GM21786 (cell line): Measurements from ENCODE around the gene ITGB4.

Experiments used
- ATAC-seq: cut with Tn5 transposase; IDR thresholded peaks from one replicate; pipeline ENCODE4 v1.9.1; 2021; ENCODE audit not compliant: unreplicated experiment

Gene ITGB4

DNA sequence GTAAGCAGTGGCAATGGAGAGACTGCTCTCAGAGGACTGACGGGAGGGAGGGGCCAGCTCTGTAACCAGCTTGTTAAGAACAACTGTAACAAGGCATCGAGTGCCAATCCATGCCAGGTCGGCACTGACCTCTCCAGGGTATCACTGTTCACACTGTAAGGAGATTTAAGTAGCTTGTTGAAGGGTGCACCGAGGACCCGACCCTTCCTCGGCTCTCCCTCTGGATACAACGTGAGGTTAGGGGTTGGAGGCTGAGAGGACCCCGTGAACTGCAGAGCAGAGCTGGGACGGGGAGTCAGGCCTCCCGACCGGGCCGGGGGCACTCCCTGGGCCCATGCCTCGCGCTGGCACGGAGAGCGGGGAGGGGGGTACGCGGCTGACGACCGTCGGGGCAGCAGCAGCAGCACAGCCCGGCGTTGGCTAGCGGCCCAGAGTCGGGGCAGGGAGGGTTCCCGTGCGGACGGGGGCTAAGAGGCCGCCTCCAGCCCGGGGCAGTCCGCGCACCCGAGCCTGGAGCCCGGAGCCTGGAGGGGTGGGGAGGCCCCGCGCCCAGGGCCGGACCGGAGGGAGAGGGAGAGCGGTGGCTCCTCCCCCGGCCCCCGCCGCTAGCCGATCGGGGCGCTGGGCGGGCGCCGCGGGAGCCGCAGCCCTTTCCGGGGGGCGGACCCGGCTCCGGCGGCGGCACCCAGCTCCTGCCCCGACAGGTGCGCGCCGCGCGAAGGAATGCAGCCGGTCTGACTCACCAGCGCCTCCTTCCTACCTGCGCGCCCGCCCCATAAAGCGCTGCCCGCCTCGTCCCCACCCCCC lies at the start of gene ITGB4:
Gene ITGB4 (plus strand): TSS at position 804 of the 807 bp plus-strand sequence. CDS start 3,245 bp downstream, outside the sequence.
- no peak for ATAC-seq

DNA sequence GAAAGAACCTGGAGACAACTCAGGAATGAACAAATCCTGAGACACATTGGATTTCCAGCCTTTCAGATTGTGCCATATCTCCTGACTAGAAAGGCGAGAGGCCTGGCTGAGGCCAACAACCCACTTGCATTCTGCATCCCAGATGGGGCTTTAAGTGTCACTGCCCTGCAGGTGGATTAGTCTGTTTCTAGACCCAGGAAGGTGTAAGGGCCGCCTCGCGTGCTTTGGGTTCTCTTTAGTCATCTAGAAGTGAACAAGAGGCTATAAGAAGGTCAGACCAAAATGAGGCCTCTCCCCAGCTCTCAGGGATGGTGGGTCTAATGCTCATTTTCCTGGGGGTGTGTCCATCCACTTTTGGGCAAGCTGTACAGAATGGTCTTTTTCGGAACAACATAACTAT lies 49.2 kb upstream of the ITGB4 start:
- no peak for ATAC-seq

DNA sequence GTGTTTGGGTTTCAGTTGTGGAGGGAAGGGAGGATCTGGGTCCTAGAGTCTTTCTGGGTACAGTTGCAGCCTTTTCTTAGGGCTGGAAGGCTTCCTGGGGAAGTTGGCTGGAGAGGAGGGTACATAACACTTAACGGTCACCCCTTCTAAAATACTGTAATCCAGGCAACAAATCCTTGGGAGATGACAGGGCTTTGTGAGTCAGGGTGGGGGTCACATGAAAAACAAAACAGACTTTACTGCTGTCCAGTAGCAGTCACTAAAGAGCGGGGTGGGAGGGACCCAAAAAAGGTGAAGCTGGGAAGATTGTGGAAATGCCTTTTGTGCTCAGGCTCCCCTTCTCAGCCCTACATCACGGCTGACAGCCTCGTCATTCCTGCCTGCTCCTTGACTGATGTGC lies 47.8 kb upstream of the ITGB4 start:
- ATAC-seq: no peak

DNA sequence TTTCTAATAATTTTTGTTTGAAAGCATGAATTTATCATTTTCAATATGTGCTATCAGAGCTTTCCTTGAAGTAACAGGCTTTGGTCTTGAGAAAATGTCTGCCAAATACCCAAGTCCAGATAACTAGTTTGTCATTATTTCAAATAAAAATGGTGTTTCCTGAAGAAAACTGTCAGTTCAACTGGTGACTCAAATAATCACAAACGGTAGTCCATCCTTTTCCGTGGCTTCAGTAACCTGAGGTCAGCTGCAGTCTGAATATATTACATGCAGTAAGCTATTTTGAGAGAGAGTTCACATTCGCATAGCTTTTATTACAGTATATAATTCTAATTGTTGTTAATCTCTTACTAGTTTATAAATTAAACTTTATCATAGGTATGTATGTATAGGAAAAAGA lies 44.8 kb upstream of the ITGB4 start:
- no peak for ATAC-seq

DNA sequence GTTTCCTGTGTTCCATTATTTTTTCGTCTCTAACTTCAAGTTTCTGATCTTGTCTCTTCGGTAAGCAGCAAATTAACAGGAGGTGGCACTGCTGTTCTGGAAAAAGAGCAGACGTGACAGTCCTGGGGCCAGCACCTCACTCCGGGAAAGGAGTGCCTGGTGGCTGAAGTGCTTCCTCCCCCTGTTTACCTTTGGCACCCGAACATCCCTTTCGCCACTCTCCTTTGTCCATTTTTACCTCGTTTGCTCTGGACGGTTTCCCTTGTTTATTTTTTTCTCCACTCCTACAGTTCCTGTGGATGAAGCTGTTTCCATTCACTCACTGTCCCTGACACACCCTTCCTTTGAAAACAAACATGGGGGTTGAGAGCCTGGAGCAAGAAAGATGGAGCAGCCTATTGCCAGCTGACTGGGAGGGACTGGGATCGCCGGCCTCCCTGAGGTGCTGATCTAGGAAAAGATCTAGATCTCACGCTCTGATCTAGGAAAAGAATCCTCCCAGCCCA lies 41.5 kb upstream of the ITGB4 start:
- ATAC-seq: no peak

DNA sequence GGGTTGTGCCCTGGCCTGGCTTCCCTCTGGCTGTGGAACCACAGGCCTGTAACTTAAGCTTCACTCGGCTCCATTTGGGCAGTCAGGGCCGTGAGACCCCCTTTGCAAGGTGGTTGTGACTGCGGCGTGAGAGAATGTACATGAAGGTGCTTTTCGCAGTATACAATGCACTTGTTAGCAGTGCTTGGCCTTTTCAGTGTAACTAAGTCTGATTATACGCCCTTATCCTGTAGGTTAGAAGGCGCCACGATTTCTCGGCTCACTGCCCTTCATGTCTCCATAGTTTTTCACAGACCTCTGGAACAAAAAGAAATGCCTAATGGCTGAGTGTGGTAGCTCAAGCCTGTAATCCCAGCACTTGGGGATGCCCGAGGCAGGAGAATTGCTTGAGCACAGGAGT lies 40.8 kb upstream of the ITGB4 start:
- no peak for ATAC-seq

DNA sequence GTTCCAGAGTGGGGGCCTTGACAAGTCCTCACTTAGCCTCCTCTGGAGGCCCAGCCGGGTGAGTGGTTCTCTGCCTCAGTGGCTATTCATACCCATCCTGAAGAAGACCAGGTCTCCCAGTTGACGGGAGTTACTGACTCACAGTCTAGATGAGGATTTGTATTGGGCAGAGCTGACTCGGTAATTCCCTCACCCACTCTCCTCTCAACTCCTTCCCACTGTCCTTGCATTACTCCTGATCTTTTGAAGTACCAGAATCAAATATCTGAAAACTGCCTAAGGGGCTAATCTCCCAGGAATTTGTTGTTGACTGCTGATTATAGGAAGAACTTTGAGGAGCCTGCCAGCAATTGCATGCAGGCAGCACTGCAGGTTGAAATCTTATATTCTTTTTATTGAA lies 40.0 kb upstream of the ITGB4 start:
- no peak for ATAC-seq

DNA sequence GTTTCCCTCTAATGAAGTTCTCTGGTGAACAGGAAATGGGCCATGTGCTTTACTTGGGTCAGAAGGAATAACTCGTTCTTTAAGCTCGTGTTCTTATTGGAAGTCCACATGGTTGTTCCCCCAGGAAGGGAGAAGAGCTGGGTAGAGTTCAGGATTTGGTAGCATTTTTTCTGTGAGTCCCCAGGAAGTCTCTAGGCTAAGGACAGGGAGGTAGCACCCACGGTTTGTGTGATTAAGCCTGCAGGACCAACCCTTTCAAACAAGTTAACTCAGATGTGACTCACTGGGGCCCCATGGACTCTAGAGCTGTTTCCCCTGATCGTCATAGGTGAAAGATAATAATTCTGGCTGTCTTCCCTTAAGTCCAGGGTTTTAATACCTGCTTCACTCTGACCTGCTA lies 37.7 kb upstream of the ITGB4 start:
- ATAC-seq: no peak

DNA sequence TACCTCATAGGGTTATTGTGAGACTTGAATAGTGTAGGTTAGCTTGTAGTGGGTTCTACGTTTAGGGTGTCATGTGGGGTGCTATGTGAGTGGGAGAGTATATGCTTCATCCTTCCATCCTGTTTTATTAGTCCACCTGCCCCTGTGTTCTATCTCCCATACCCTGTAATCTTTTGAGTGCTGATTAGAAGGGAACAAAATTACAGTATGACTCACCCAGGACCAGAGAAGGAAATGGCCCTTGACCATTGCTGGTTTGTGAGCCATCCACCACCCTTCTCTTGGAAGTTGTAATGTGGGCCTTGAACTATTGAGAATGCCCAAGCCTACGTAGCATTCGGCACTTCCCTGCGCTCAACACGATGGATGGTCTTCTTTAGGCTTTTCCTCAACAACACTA lies 37.0 kb upstream of the ITGB4 start:
- no peak for ATAC-seq

DNA sequence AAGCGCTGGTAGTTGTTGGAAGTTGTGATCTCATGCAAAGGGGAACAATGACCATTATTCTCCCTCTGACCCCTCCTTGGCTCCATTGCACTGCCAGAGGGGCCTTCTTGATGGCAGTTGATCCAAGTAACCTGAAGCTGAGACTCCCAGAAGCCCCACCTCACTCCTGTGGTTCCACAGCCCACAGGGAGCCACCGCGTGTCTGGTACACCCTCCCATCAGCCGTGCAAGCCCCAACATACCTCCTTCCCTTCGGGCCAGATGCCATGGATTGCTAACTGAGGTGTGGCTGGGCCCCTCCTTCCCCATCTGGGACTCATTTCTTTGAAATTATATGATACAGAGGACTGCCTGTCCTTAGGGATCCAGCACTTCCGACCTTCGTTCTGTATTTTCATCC lies 36.3 kb upstream of the ITGB4 start:
- no peak for ATAC-seq

DNA sequence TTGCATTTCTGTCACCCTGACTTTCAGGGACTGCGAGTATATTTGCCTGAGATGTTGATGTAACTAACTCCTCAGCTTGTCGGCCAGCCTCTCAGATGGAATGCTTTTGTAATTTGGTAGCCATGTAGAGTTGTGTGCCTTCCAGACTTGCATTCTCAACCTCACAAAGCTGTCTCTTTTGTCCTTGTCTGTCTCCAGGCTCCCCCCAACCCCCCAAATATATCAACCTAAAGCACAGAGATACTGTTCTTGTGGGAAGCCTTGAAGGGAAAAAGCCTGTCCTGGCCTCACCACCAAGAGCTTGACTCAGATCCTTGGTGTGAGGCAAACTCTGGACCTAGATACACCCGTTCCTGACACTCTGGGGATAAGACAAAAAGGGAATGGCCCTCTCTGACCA lies 35.8 kb upstream of the ITGB4 start:
- ATAC-seq: no peak

DNA sequence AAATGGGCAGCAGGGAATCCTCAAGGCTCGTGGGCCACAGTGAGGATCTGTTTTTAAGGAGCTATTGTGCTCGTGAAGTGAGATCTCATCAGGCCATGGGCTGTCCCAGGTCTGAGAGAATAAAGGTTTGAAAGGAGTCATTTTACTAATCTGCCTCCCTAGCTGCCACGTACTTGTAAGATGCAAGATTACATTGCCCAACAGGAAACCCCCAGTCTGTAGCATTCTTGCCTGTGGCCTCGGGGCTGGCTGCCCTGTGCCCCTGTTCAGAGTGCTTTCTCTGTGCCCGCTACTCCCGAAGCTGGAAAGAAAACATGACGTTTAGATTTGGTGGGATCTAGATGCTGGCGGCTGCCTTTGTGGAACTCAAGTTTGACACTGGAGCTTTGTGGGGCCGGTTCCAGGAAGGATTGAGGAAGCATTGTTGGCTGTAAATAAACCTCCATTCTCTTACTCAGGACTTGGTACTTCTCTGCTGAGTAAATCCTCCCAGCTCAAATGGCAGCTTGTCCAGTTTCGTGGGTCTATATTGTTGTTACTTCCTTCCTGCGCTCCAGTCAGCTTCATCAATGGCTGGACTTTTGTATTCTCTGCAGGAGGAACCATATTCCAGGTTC lies 32.9 kb upstream of the ITGB4 start:
- no peak for ATAC-seq

DNA sequence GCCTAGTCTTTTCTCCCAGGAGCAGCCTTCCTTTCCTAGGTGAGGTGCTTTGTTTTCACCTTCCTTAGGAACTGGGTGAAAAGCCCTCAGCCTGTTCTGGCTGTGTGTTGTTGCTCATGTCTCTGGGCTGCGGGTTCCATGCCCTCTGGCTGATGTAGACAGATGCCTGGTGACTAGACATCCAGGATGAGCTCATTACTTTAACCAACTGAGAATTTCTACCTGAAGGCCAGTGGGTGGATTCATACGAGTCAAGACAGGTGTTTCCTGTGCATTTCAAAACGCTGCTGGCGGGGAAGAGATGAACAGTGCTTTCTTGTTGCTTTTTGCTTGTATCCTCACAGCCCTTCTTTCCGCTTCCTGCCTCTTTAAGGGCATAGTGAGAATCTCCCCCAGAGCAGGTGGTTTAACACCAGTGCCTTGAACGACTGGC lies 31.8 kb upstream of the ITGB4 start:
- ATAC-seq: no peak

DNA sequence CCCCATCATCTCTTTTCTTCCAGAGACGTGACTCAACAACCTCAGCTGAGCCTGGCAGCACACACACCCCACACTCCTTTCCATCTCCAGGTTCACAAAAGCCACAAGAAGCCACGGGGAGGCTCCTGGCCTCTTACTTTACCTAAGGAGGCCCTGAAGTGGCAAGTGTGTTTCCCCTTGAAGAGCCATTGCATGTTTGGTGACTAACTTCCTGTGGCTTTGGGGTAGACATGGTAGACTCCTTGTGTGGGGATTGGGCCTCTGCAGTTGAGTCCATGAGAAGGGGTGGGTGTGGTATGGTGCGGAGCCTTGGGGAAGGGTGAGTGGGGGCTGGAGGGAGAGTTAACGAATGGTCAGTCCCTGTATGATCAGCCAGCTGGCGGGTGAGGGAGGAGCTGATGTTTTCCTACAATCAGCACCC lies 29.9 kb upstream of the ITGB4 start:
- no peak for ATAC-seq

DNA sequence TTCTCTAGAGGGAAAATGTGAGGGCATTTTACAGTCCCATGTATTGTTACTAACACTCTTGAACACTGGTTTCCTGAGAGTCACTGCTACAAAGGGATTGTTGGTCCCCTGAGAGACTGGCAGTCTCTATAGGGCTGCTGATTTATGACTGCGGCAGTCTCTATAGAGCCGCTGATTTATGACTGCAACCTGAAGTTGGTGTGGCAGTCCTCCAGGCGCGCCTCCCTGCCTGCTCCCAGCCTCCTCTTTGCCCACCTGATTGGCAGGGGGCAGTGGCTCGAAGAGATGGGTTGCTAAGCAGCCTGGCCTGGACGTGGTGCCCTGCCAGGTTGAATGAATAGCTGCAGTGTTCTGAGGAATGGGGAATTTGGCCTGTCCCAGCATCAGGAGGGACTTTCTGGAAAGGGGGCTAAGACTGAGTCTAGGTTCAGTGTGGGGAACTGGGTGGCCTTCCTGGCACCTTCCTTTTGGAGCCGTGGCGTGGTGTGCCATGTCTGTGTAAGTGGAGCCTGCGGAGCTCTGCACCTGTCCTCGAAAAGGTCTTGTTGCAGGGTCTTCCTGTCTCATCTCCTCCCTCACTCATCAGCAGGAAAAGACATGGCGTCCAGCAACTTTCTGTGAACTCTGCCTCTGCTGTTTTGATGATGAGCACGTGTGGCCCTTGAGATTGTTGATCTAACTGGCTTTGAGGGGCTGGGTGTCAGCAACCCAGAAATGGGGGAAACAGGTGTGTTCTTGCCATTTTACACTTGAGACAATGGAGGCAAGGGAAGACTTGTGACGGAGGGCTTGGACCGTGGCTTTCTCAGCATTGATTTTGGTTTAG lies 29.2 kb upstream of the ITGB4 start:
- ATAC-seq: no peak

DNA sequence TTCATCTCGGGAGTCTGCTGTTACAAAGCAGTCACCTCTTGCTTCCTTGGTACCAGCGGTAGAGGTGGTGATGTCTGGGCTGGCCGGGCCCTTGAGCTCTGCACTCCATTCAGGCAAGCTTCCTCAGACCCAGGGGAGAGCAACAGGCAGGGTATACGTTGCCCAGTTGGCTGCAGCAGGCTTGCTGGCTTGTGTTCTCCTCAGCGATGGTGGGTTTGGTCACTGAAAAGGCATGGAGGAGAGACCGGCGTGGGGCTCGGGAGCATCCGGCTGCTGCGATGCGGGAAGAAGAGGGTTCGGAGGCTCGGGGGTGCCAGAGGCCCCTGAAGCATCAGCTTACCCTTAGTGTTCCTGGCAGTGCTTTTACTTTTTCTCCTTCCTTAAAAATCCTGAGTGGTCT lies 28.3 kb upstream of the ITGB4 start:
- no peak for ATAC-seq

DNA sequence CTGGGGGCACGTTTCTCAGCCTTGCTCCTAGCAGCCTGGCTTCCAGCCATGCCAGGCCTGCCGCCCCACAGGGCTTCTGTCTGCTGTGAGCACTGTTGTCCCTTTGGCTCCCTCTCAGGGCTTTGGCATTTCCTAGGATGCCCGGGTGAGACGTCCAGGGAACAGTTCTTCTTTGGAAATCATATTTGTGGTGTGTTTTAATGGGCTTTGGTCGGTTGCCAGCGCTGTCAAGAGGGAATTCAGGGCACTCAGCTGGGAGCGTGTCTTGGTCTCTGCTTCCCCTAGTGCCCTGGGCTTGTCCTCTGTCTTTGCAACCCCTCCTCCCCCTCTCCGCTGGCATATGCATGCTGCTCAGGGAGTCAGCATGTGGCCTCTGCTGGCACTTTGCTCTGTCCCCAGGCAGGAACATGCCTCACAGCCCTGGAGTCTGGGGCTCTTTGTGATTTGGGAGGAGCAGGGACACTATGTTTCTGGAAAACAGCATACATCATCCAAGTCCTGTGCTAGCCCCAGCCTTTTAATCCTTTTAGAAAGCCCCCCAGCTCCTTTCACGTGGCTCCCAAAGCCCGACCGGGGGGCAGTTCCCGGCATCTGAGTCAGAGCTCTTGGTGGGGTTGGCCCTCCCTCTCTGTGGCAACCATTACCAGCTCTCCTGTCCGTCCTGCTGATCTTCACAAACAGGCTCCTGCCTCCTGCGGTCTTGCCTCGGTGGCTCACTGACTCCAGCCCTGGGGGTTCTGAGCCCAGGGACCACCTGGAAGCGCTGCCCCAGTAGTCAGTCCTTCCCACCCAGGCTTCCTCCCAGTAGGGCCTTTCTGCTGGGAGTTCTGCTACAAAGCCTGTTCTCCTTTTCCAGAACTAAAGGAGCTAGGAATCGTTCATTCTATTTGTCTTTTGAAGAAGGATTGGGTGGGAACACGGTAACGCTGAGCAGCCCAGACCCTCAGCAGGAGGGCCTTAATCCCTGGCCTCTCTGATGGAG lies 27.5 kb upstream of the ITGB4 start:
- no peak for ATAC-seq

DNA sequence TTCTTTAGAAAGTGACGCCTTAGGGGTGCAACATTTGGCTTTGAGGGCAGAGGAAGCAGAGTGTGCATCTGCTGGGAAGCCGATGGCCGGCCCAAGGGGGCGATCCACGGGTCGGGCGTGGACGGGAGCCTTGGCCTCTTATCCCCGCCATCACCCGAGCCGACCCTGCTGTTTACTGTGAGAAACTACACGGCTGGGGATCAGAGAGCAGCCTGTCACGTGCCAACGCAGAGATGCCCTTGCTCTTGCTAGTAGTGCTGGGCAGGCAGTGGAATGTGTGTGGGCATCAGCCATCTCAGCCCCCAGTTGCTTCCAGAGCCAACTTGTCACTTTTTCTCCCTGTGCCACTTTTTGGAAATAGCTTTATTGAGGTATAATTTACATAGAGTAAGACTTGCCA lies 26.7 kb upstream of the ITGB4 start:
- no peak for ATAC-seq

DNA sequence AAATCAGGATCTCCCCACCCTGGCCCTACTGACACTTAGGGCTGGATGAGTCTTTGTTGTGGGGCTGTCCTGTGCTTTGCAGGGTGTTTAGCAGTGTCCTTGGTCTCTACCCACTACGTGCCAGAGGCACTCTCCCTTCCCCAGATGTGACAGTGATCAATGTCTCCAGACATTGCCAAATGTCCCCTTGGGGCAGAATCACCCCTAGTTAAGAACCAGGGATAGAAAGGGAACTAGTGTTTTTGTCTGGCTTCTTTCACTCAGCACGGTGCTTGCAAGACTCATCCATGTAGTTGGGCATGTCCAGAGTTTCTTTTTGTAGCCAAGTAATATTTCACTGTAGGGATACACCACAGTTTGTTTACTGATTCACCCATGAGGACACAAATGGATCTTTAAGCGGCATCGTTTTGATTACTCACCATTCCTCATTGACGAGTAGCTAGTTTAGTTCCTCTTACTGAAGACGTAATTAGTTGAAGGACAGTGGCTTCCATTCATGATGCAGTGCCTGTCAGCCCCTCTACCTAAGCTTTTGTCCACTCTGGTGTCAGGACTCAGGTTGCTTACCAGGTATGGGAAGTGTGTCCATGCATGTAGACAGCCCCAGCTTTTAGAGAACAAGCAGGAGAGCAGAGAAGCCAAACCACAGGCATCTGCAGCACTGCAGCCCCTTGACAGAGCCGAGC lies 26.0 kb upstream of the ITGB4 start:
- ATAC-seq: no peak

DNA sequence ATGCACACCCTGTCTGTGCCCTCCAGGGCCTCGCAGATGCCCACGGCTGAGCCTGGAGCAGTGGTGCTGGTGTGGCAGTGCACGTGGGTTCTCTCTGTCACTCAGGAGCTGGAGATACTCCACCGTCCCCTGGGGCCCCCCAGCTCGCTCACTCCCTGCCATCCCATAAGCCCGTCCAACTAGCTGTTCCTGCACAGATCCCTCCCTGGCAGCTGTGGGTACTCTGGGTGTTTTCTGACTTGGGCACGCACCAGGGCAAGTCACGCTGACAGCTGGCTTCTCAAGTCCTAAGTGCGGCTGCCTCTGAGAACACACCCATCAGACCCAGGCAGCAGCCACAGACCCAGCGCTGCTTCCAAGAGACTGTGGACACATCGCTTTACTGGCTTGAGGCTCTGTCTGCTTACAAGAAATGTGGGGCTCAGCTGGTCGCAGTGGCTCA lies 25.4 kb upstream of the ITGB4 start:
- ATAC-seq: no peak
